Transverse colon (tissue), 4 donors: Measurements from ENCODE around the gene UBE2U. TPM values are rescaled to one million over a fixed set of nuclear protein-coding genes. Genes with fewer than 3 reads are reported as not detected.
"Not testable (repeated sequence)": the region's sequence is repeated elsewhere in the genome, so short reads cannot be mapped to it uniquely, and the experiment has no call there.

Source experiments
- DNase-seq: peaks from one replicate; pipeline ENCODE4 v3.0.0-alpha.2; 2019
- H3K27ac ChIP-seq, 4 donors: fragments of 200-600 bp; sonication (generic); 2 replicates each; pipeline ENCODE4 v1.5.1; 2016 to 2018; ENCODE audit warnings: inconsistent platforms in 4 of 4
- H3K27me3 ChIP-seq: fragments of 200-600 bp; sonication (generic); 2 replicates; pipeline ENCODE4 v1.5.1; 2017; ENCODE audit warnings: inconsistent platforms
- H3K36me3 ChIP-seq, 4 donors: fragments of 200-600 bp; sonication (generic); 2 replicates each; pipeline ENCODE4 v1.5.1; 2017 to 2019; ENCODE audit warnings: inconsistent platforms in 4 of 4
- H3K4me1 ChIP-seq, 4 donors: fragments of 200-600 bp; sonication (generic); 2 replicates each; pipeline ENCODE4 v1.5.1; 2017 to 2020; ENCODE audit warnings: inconsistent platforms in 4 of 4
- H3K4me3 ChIP-seq, 4 donors: fragments of 200-600 bp; sonication (generic); 1 replicate in 1 of 4; 2 replicates in 3 of 4; pipeline versions ENCODE4 v1.5.1 to v1.6.1; 2017 to 2019; ENCODE audit warnings: inconsistent platforms in 4 of 4
- H3K9me3 ChIP-seq, 2 donors: fragments of 200-600 bp; sonication (generic); 2 replicates each; pipeline ENCODE4 v1.5.1; 2017 to 2019; ENCODE audit warnings: inconsistent platforms in 2 of 2
- CTCF ChIP-seq, 5 experiments: fragments of 200-600 bp in 3 of 5; fragments of 450-650 bp in 2 of 5; sonication (generic) in 3 of 5; IDR thresholded peaks; 1 replicate in 2 of 5; 2 replicates in 3 of 5; pipeline ENCODE4 v1.5.1; 2016 to 2017; ENCODE audit warnings: antibody characterized with exemption in 5 of 5, inconsistent platforms in 3 of 5, mild to moderate bottlenecking in 2 of 5, moderate library complexity in 1 of 5
- EP300 ChIP-seq: sonication (generic); formaldehyde crosslinking; IDR thresholded peaks from one replicate; pipeline ENCODE4 v1.6.1; 2017; ENCODE audit warnings: antibody characterized with exemption, low read depth
- POLR2A ChIP-seq: fragments of 450-650 bp; IDR thresholded peaks from one replicate; pipeline ENCODE4 v1.6.1; 2016; ENCODE audit warnings: antibody characterized with exemption, mild to moderate bottlenecking, moderate library complexity
- POLR2AphosphoS5 ChIP-seq, 3 donors: sonication (generic); formaldehyde crosslinking; IDR thresholded peaks; one replicate each; pipeline ENCODE4 v1.6.1; 2016; ENCODE audit warnings: antibody characterized with exemption in 3 of 3
- WGBS, 2 donors: methylation state at CpG; one replicate each; pipeline ENCODE4 v1.1.5; 2018; ENCODE audit warnings: low coverage in 1 of 2; 5-methylcytosine and 5-hydroxymethylcytosine counted together
- in situ Hi-C, 4 donors: fragments of 200-750 bp; cut with MboI; loops; one replicate each; pipeline versions ENCODE4 v1.15.0 to v1.15.1; 2017; ENCODE audit warnings: low sequenced_read_pairs in 3 of 4, low pct_ligation_motif_present in 1 of 4, low pct_unique_long_range_greater_than_20kb in 1 of 4
- intact Hi-C: fragments of 100-400 bp; cut with DNase I; formaldehyde crosslinking; loops from one replicate; pipeline ENCODE4 v1.15.1; 2023; ENCODE audit warnings: low total_unique reads
- total RNA-seq, 4 donors: library from RNA; depleted of rRNA; stranded (reverse); fragments of >200 nt; gene quantifications; one replicate each; pipeline ENCODE4 v1.1.0, GENCODE V29; 2016

Gene UBE2U
- total RNA-seq, 4 donors from 2014 or later = not detected

GRCh38 chr1:64220241-64220640 is 16.8 kb downstream of the UBE2U start:
- no peak overlapping the region for H3K27ac ChIP-seq
- no peak for DNase-seq
- WGBS, 2 donors = 74% methylated on average over 5 of the region's 5 CpGs; no CpG with 5 or more reads in 1 of the 2 donors
- no peaks in the 10 kb centered on the region for H3K9me3 ChIP-seq
- H3K27me3 ChIP-seq = no peaks in the 10 kb centered on the region
- intact Hi-C loops = no loop called here
- no peaks in the 10 kb centered on the region for H3K36me3 ChIP-seq
- no peak overlapping the region for H3K4me3 ChIP-seq
- TF ChIP-seq POLR2AphosphoS5 (IDR thresholded peaks at IDR 0.05) (no peak), CTCF (IDR thresholded peaks at IDR 0.05) (no peak), EP300 (no peak)
- no peaks in the 10 kb centered on the region for H3K4me1 ChIP-seq
- in situ Hi-C loops = no loop called here

- in situ Hi-C loops (no loop called here), intact Hi-C loops (no loop called here)
- H3K4me3 ChIP-seq = no peak overlapping the region
- no peaks in the 10 kb centered on the region for H3K36me3 ChIP-seq
- no peaks in the 10 kb centered on the region for H3K27me3 ChIP-seq
- no peak overlapping the region for H3K27ac ChIP-seq
- H3K9me3 ChIP-seq = no peaks in the 10 kb centered on the region
- DNase-seq = no peak
- H3K4me1 ChIP-seq = no peaks in the 10 kb centered on the region
- TF ChIP-seq POLR2AphosphoS5 (IDR thresholded peaks at IDR 0.05) (no peak), POLR2A (no peak), CTCF (IDR thresholded peaks at IDR 0.05) (no peak), EP300 (no peak)
- 58 to 60% methylated on average over 6 to 7 of the region's 7 CpGs for WGBS, 2 donors
Measured at GRCh38 chr1:64223329-64224151, 20.1 kb downstream of the UBE2U start.

GRCh38 chr1:64224236-64224635 is 20.8 kb downstream of the UBE2U start:
- WGBS, 2 donors = 96 to 99% methylated on average over 4 to 7 of the region's 7 CpGs
- H3K9me3 ChIP-seq, in situ Hi-C loops, H3K27me3 ChIP-seq, H3K36me3 ChIP-seq, H3K27ac ChIP-seq, H3K4me1 ChIP-seq, H3K4me3 ChIP-seq, intact Hi-C loops, DNase-seq: not testable (repeated sequence)

- WGBS, 2 donors = 71 to 82% methylated on average over 6 to 10 of the region's 10 CpGs
- TF ChIP-seq POLR2AphosphoS5 (IDR thresholded peaks at IDR 0.05) = no peak
- TF ChIP-seq POLR2A = no peak
- no peak for TF ChIP-seq EP300
- no peak for TF ChIP-seq CTCF (IDR thresholded peaks at IDR 0.05)
- intact Hi-C loops (no loop called here), in situ Hi-C loops (loop anchor here in 3 of 4 donors (25.0 kb wide), 2 partner anchors 541 to 616 kb away; no protein-coding TSS in a partner anchor)
- Histone ChIP-seq H3K27me3 (no peaks in the 10 kb centered on the region), H3K4me1 (no peaks in the 10 kb centered on the region), H3K36me3 (no peaks in the 10 kb centered on the region), H3K9me3 (no peaks in the 10 kb centered on the region), H3K27ac (no peak overlapping the region), H3K4me3 (no peak overlapping the region)
- no peak for DNase-seq
Measured at GRCh38 chr1:64228167-64228957, 24.9 kb downstream of the UBE2U start.
